IMR-90 (cell line): ENCODE data around the gene HYAL3. TPM values are rescaled to one million over a fixed set of nuclear protein-coding genes. Genes with fewer than 3 reads are reported as not detected.

Source experiments
- ATAC-seq: fragments of 200-7000 bp; cut with Tn5 transposase; 2 replicates; pipeline ENCODE4 v1.9.1; 2020; ENCODE audit warnings: low read depth, mild to moderate bottlenecking, moderate library complexity
- BruUV-seq: library from RNA; stranded (reverse); fragments of 400-500 nt; replicated peaks from 2 replicates; lab custom pipeline; 2021; lab: Mats Ljungman, UMichigan
- CTCF ChIA-PET: fragments of 300-600 bp; formaldehyde crosslinking; extraction: SDS; loops from one replicate; lab custom pipeline; 2021; ENCODE audit warnings: antibody characterized with exemption; lab: Yijun Ruan, JAX
- POLR2A ChIA-PET: fragments of 300-600 bp; sonication (Branson Sonifier 250); formaldehyde crosslinking; loops from one replicate; lab custom pipeline; 2022; ENCODE audit warnings: antibody characterized with exemption; ENCODE audit not compliant: unreplicated experiment; lab: Charles Lee
- DNase-seq: peaks from one replicate; pipeline ENCODE4 v3.0.0; 2013
- H2AFZ ChIP-seq: replicated peaks from 2 replicates; pipeline ENCODE3; 2013; ENCODE audit warnings: low read length, mild to moderate bottlenecking; ENCODE audit not compliant: poor library complexity
- H2AK5ac ChIP-seq: 2 replicates; pipeline ENCODE4 v1.6.1; 2013; ENCODE audit warnings: low read depth, low read length, inconsistent platforms
- H2AK9ac ChIP-seq: replicated peaks from 2 replicates; pipeline ENCODE3; 2013; ENCODE audit warnings: mild to moderate bottlenecking, low read depth, low read length, moderate library complexity; ENCODE audit not compliant: poor library complexity
- H2BK120ac ChIP-seq: 2 replicates; pipeline ENCODE4 v1.6.1; 2013; ENCODE audit warnings: low read depth, low read length, inconsistent platforms
- H2BK15ac ChIP-seq: 3 replicates; pipeline ENCODE4 v1.6.1; 2013; ENCODE audit warnings: low read depth, low read length, inconsistent platforms
- H2BK20ac ChIP-seq: 2 replicates; pipeline ENCODE4 v1.6.1; 2013; ENCODE audit warnings: low read depth, mild to moderate bottlenecking, inconsistent platforms, low read length, moderate library complexity
- H2BK5ac ChIP-seq: 2 replicates; pipeline ENCODE4 v1.6.1; 2013; ENCODE audit warnings: mild to moderate bottlenecking, low read depth, low read length, inconsistent platforms; ENCODE audit not compliant: poor library complexity, severe bottlenecking
- H3K14ac ChIP-seq: replicated peaks from 2 replicates; pipeline ENCODE4 v1.6.1; 2013; ENCODE audit warnings: low read depth, low read length, inconsistent platforms
- H3K18ac ChIP-seq: 2 replicates; pipeline ENCODE4 v1.6.1; 2013; ENCODE audit warnings: low read depth, low read length, control low read depth
- H3K23ac ChIP-seq: 2 replicates; pipeline ENCODE4 v1.6.1; 2013; ENCODE audit warnings: low read depth, low read length, inconsistent platforms
- H3K27ac ChIP-seq: 2 replicates; pipeline ENCODE4 v1.5.1; 2013; ENCODE audit warnings: mild to moderate bottlenecking, control low read depth, low read length; ENCODE audit not compliant: insufficient read depth
- H3K27me3 ChIP-seq: 2 replicates; pipeline ENCODE4 v1.6.1; 2013; ENCODE audit warnings: low read length; ENCODE audit not compliant: control insufficient read depth, insufficient read depth
- H3K36me3 ChIP-seq: 2 replicates; pipeline ENCODE4 v1.6.1; 2013; ENCODE audit warnings: low read length, mixed read lengths; ENCODE audit not compliant: control insufficient read depth, insufficient read depth
- H3K4ac ChIP-seq: 2 replicates; pipeline ENCODE4 v1.6.1; 2013; ENCODE audit warnings: low read depth, low read length, inconsistent platforms
- H3K4me1 ChIP-seq: 2 replicates; pipeline ENCODE4 v1.6.1; 2013; ENCODE audit warnings: low read length, mixed read lengths; ENCODE audit not compliant: control insufficient read depth, insufficient read depth
- H3K4me2 ChIP-seq: 2 replicates; pipeline ENCODE4 v1.6.1; 2013; ENCODE audit warnings: low read depth, mild to moderate bottlenecking, control low read depth, low read length, moderate library complexity
- H3K4me3 ChIP-seq: 2 replicates; pipeline ENCODE4 v1.5.1; 2013; ENCODE audit warnings: low read depth, mild to moderate bottlenecking, control low read depth, low read length, moderate library complexity; ENCODE audit not compliant: insufficient read depth
- H3K56ac ChIP-seq: 2 replicates; pipeline ENCODE4 v1.6.1; 2013; ENCODE audit warnings: low read length, inconsistent platforms; ENCODE audit not compliant: insufficient read depth; ENCODE audit errors: extremely low read depth
- H3K79me1 ChIP-seq, 2 experiments: 2 replicates each; pipeline ENCODE4 v1.6.1; 2013; ENCODE audit warnings: low read length in 2 of 2, inconsistent platforms in 1 of 2, low read depth in 1 of 2
- H3K9ac ChIP-seq: 2 replicates; pipeline ENCODE4 v1.6.1; 2013; ENCODE audit warnings: low read depth, low read length, control low read depth
- H3K9me1 ChIP-seq: 2 replicates; pipeline ENCODE4 v1.6.1; 2013; ENCODE audit warnings: low read length, inconsistent platforms; ENCODE audit not compliant: insufficient read depth
- H3K9me3 ChIP-seq: 2 replicates; pipeline ENCODE4 v1.6.1; 2013; ENCODE audit warnings: low read length; ENCODE audit not compliant: control insufficient read depth, insufficient read depth
- H4K20me1 ChIP-seq: 2 replicates; pipeline ENCODE4 v1.6.1; 2013; ENCODE audit warnings: low read length, inconsistent platforms; ENCODE audit not compliant: insufficient read depth
- H4K5ac ChIP-seq: 2 replicates; pipeline ENCODE4 v1.6.1; 2013; ENCODE audit warnings: mild to moderate bottlenecking, low read depth, low read length, control low read depth
- H4K8ac ChIP-seq, 2 experiments: 2 replicates each; pipeline ENCODE4 v1.6.1; 2013; ENCODE audit warnings: low read depth in 2 of 2, low read length in 2 of 2, control low read depth in 1 of 2, inconsistent platforms in 1 of 2
- H4K91ac ChIP-seq: 2 replicates; pipeline ENCODE4 v1.6.1; 2013; ENCODE audit warnings: low read depth, low read length, inconsistent platforms; ENCODE audit not compliant: insufficient read depth
- BHLHE40 ChIP-seq: fragments of 150-350 bp; IDR thresholded peaks from 2 replicates; pipeline ENCODE4 v1.6.1; 2016; ENCODE audit warnings: mild to moderate bottlenecking, low read depth, low read length
- CTCF ChIP-seq: conservative IDR thresholded peaks from 2 replicates; pipeline ENCODE4 v1.5.1; 2012; ENCODE audit warnings: mild to moderate bottlenecking, low read depth, low read length, improper control_type of control experiment
- ELK1 ChIP-seq: fragments of 150-350 bp; IDR thresholded peaks from 2 replicates; pipeline ENCODE4 v1.6.1; 2016; ENCODE audit warnings: low read depth, mild to moderate bottlenecking, low read length, moderate library complexity, borderline replicate concordance
- MAZ ChIP-seq: IDR thresholded peaks from 2 replicates; pipeline ENCODE4 v1.6.1; 2012; ENCODE audit warnings: low read depth, mild to moderate bottlenecking, low read length, improper control_type of control experiment, moderate library complexity, borderline replicate concordance
- MXI1 ChIP-seq: IDR thresholded peaks from 2 replicates; pipeline ENCODE4 v1.6.1; 2012; ENCODE audit warnings: low read depth, mild to moderate bottlenecking, low read length, moderate library complexity, borderline replicate concordance
- NFE2L2 ChIP-seq: fragments of 150-350 bp; IDR thresholded peaks from 2 replicates; pipeline ENCODE4 v1.6.1; 2016; ENCODE audit warnings: low read depth, mild to moderate bottlenecking, low read length
- POLR2A ChIP-seq: IDR thresholded peaks from 2 replicates; pipeline ENCODE4 v1.6.1; 2012; ENCODE audit warnings: mild to moderate bottlenecking, low read depth, low read length
- RAD21 ChIP-seq: IDR thresholded peaks from 2 replicates; pipeline ENCODE4 v1.6.1; 2012; ENCODE audit warnings: low read length, improper control_type of control experiment
- RCOR1 ChIP-seq: IDR thresholded peaks from 2 replicates; pipeline ENCODE4 v1.6.1; 2012; ENCODE audit warnings: mild to moderate bottlenecking, low read length, improper control_type of control experiment; ENCODE audit not compliant: insufficient replicate concordance
- RFX5 ChIP-seq: IDR thresholded peaks from 2 replicates; pipeline ENCODE4 v1.8.0; 2012; ENCODE audit warnings: low read depth, mild to moderate bottlenecking, low read length, moderate library complexity
- SMC3 ChIP-seq: fragments of 150-350 bp; IDR thresholded peaks from 2 replicates; pipeline ENCODE4 v1.6.1; 2016; ENCODE audit warnings: low read depth, mild to moderate bottlenecking, antibody characterized with exemption, low read length, moderate library complexity
- USF2 ChIP-seq: fragments of 150-350 bp; IDR thresholded peaks from 2 replicates; pipeline ENCODE4 v1.6.1; 2017; ENCODE audit warnings: mild to moderate bottlenecking, antibody characterized with exemption, low read length, low read depth
- WGBS, 2 experiments: methylation state at CpG; one replicate each; pipeline versions ENCODE4 v1.1.5 to v1.1.7; 2013; ENCODE audit warnings: missing lambda C conversion rate in 2 of 2; ENCODE audit not compliant: insufficient read length in 1 of 2; ENCODE audit errors: extremely low coverage in 2 of 2; 5-methylcytosine and 5-hydroxymethylcytosine counted together
- dilution Hi-C: fragments of 300-500 bp; cut with HindIII; formaldehyde crosslinking; loops from one replicate; pipeline ENCODE4 v1.14.3; 2018; ENCODE audit warnings: low sequenced_read_pairs; ENCODE audit not compliant: unreplicated experiment
- in situ Hi-C: fragments of 300-500 bp; cut with MboI; formaldehyde crosslinking; loops from 3 replicates; pipeline ENCODE4 v1.14.3; 2019; ENCODE audit warnings: low sequenced_read_pairs, inconsistent platforms, mixed read lengths
- intact Hi-C: fragments of 100-400 bp; cut with micrococcal nuclease; formaldehyde crosslinking; loops from 2 replicates; pipeline ENCODE4 v1.10.0; 2022
- polyA plus RNA-seq, 3 experiments: library from polyadenylated mRNA; depleted of rRNA; stranded (reverse); fragments of >200 nt; gene quantifications; 2 replicates each; pipeline ENCODE4 v1.2.3, GENCODE V29; 2012; ENCODE audit warnings: low replicate concordance in 1 of 3
- total RNA-seq: library from RNA; depleted of rRNA; stranded (reverse); fragments of >200 nt; gene quantifications from 2 replicates; pipeline ENCODE4 v1.2.3, GENCODE V29; 2012

The HYAL3 gene
- total and polyA plus RNA-seq, 2 of the 4 experiments (the other 2 are of a cell fraction) = 2.7 to 5.7 TPM

GRCh38 chr3:50288387-50289007, 10.7 kb downstream of the HYAL3 start:
- no peak overlapping the region for H3K4me2 ChIP-seq
- no peak overlapping the region for H2BK15ac ChIP-seq
- ChIA-PET POLR2A (no interaction called here), CTCF (no interaction called here)
- H3K79me1 ChIP-seq = peaks cover 14 to 31% of the 10 kb centered on the region in 2 experiments
- no peak overlapping the region for H2AK9ac ChIP-seq
- peaks cover 34% of the 10 kb centered on the region for H3K36me3 ChIP-seq
- no peak overlapping the region for H3K56ac ChIP-seq
- no peak overlapping the region for H3K9ac ChIP-seq
- H2BK20ac ChIP-seq = no peak overlapping the region
- WGBS, 2 experiments = 94% methylated on average over 8 of the region's 23 CpGs; no CpG with 5 or more reads in 1 of the 2 experiments
- no peak overlapping the region for H3K18ac ChIP-seq
- H3K9me1 ChIP-seq = no peaks in the 10 kb centered on the region; the same call in 1 of the 2 replicates
- H2AFZ ChIP-seq = no peak overlapping the region
- DNase-seq (no peak), ATAC-seq (no peak)
- no peak overlapping the region for H2BK5ac ChIP-seq
- no peaks in the 10 kb centered on the region for H3K27me3 ChIP-seq
- H3K4ac ChIP-seq = no peak overlapping the region
- H4K91ac ChIP-seq = no peak overlapping the region
- no peaks in the 10 kb centered on the region for H3K9me3 ChIP-seq
- intact Hi-C loops = no loop called here
- no peak overlapping the region for H3K23ac ChIP-seq
- no peaks in the 10 kb centered on the region; the same call in 1 of the 2 replicates for H4K20me1 ChIP-seq
- dilution Hi-C loops = no loop called here
- H4K8ac ChIP-seq = no peak overlapping the region
- H2AK5ac ChIP-seq = no peak overlapping the region
- in situ Hi-C loops = no loop called here
- no peak overlapping the region for H3K27ac ChIP-seq
- no peak overlapping the region for H3K14ac ChIP-seq
- TF ChIP-seq CTCF (no peak), RAD21 (no peak), MXI1 (no peak), ELK1 (no peak), MAZ (no peak), RFX5 (no peak), SMC3 (no peak), USF2 (no peak), NFE2L2 (no peak), RCOR1 (no peak), BHLHE40 (no peak), POLR2A (no peak)
- no peak overlapping the region for H3K4me3 ChIP-seq
- H4K5ac ChIP-seq = no peak overlapping the region
- H3K4me1 ChIP-seq = peaks cover 8% of the 10 kb centered on the region
- BruUV-seq = no TSS peak
- no peak overlapping the region for H2BK120ac ChIP-seq
